HG02588 (cell line): ENCODE results near the gene SPRED2.
A peak's percentile ranks its signal among the peaks of the same experiment; 100 is the strongest.

Source experiments
- ATAC-seq: cut with Tn5 transposase; IDR thresholded peaks from one replicate; pipeline ENCODE4 v1.9.1; 2021; ENCODE audit warnings: mild to moderate bottlenecking, moderate library complexity; ENCODE audit not compliant: unreplicated experiment

Gene SPRED2

GRCh38 chr2:65416321-65416720, 16.1 kb downstream of the SPRED2 start:
- no peak for ATAC-seq

GRCh38 chr2:65415091-65415490, 17.3 kb downstream of the SPRED2 start:
- no peak for ATAC-seq

- no peak for ATAC-seq
These were observed 18.8 kb downstream of the SPRED2 start for GRCh38 chr2:65413610-65414009.

GRCh38 chr2:65413106-65413505, 19.3 kb downstream of the SPRED2 start:
- ATAC-seq = no peak

- no peak for ATAC-seq
These were observed 21.2 kb downstream of the SPRED2 start for GRCh38 chr2:65411056-65411795.

- ATAC-seq = no peak
These were observed 23.4 kb downstream of the SPRED2 start for GRCh38 chr2:65409045-65409444.

- no peak for ATAC-seq
These were observed 25.2 kb downstream of the SPRED2 start for GRCh38 chr2:65407240-65407639.

- no peak for ATAC-seq
These were observed 27.3 kb downstream of the SPRED2 start for GRCh38 chr2:65404988-65405697.

- ATAC-seq = no peak
These were observed 28.9 kb downstream of the SPRED2 start for GRCh38 chr2:65403529-65403915.

- ATAC-seq = no peak
These were observed 29.4 kb downstream of the SPRED2 start for GRCh38 chr2:65402780-65403528.

- ATAC-seq = no peak
These were observed 30.1 kb downstream of the SPRED2 start for GRCh38 chr2:65402323-65402722.

GRCh38 chr2:65397122-65397521, 35.3 kb downstream of the SPRED2 start:
- ATAC-seq = no peak

GRCh38 chr2:65396348-65397026, 35.9 kb downstream of the SPRED2 start:
- ATAC-seq = no peak

- ATAC-seq = no peak
These were observed 36.6 kb downstream of the SPRED2 start for GRCh38 chr2:65395621-65396347.

GRCh38 chr2:65393743-65394422, 38.5 kb downstream of the SPRED2 start:
- ATAC-seq = peak; percentile 32

GRCh38 chr2:65393046-65393445, 39.4 kb downstream of the SPRED2 start:
- ATAC-seq = no peak

GRCh38 chr2:65392609-65393008, 39.8 kb downstream of the SPRED2 start:
- ATAC-seq = no peak

- peak; percentile 86 for ATAC-seq
These were observed 42.3 kb downstream of the SPRED2 start for GRCh38 chr2:65390134-65390533.

GRCh38 chr2:65389476-65389875, 42.9 kb downstream of the SPRED2 start:
- ATAC-seq = no peak
